Upper lobe of right lung (tissue), 1 donor: ENCODE measurements around the gene CHMP1B. TPM values are rescaled to one million over a fixed set of nuclear protein-coding genes. Genes with fewer than 3 reads are reported as not detected.

Experiments used
- ATAC-seq: fragments of 200-7000 bp; cut with Tn5 transposase; one replicate; pipeline ENCODE4 v1.9.1; 2020; ENCODE audit warnings: mild to moderate bottlenecking, moderate library complexity
- DNase-seq: peaks from one replicate; pipeline ENCODE4 v3.0.0-alpha.2; 2020
- H3K27ac ChIP-seq: fragments of 200-600 bp; one replicate; pipeline ENCODE4 v1.8.0; 2022
- H3K27me3 ChIP-seq: fragments of 200-600 bp; one replicate; pipeline ENCODE4 v1.8.0; 2022; ENCODE audit warnings: mild to moderate bottlenecking
- H3K36me3 ChIP-seq: fragments of 200-600 bp; one replicate; pipeline ENCODE4 v1.8.0; 2022
- H3K4me1 ChIP-seq: fragments of 200-600 bp; one replicate; pipeline ENCODE4 v1.8.0; 2022
- H3K4me3 ChIP-seq: fragments of 200-600 bp; one replicate; pipeline ENCODE4 v1.8.0; 2022; ENCODE audit warnings: mild to moderate bottlenecking
- H3K9me3 ChIP-seq: fragments of 200-600 bp; one replicate; pipeline ENCODE4 v1.8.0; 2022
- intact Hi-C: fragments of 100-400 bp; cut with DNase I; formaldehyde crosslinking; loops from one replicate; pipeline ENCODE4 v1.11.0; 2022
- total RNA-seq: library from RNA; stranded (reverse); fragmentation: NEBNext Ultra II Directional; extraction: Animal tissue kit (Norgen Biotek cat#: 25700); gene quantifications from one replicate; pipeline ENCODE4 v1.2.1, GENCODE V29; 2021
- TF ChIP-seq, protein P1 (sequence below): fragments of 200-600 bp; IDR thresholded peaks from one replicate; pipeline ENCODE4 v1.8.0; 2022; ENCODE audit warnings: antibody characterized with exemption
- donor health status: DM: no; HTN: yes; CAD: no; lungs with severe emphysema.

CHMP1B gene
- total RNA-seq, 1 donor from 2014 or later: 42.6 TPM

GRCh38 chr18:11899063-11899462 lies 47.9 kb downstream of the CHMP1B start:
- TF ChIP-seq, protein P1, sequence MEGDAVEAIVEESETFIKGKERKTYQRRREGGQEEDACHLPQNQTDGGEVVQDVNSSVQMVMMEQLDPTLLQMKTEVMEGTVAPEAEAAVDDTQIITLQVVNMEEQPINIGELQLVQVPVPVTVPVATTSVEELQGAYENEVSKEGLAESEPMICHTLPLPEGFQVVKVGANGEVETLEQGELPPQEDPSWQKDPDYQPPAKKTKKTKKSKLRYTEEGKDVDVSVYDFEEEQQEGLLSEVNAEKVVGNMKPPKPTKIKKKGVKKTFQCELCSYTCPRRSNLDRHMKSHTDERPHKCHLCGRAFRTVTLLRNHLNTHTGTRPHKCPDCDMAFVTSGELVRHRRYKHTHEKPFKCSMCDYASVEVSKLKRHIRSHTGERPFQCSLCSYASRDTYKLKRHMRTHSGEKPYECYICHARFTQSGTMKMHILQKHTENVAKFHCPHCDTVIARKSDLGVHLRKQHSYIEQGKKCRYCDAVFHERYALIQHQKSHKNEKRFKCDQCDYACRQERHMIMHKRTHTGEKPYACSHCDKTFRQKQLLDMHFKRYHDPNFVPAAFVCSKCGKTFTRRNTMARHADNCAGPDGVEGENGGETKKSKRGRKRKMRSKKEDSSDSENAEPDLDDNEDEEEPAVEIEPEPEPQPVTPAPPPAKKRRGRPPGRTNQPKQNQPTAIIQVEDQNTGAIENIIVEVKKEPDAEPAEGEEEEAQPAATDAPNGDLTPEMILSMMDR: no peak

GRCh38 chr18:11901826-11902438 lies 50.7 kb downstream of the CHMP1B start:
- intact Hi-C loops: no loop called here
- peak; percentile 39 for ATAC-seq
- no peak for DNase-seq
- TF ChIP-seq, protein P1: no peak
- peaks cover 2% of the 10 kb centered on the region for H3K4me1 ChIP-seq
- no peaks in the 10 kb centered on the region for H3K27me3 ChIP-seq
- H3K27ac ChIP-seq: no peak overlapping the region
- peaks cover 37% of the 10 kb centered on the region for H3K36me3 ChIP-seq
- no peak overlapping the region for H3K4me3 ChIP-seq
- no peaks in the 10 kb centered on the region for H3K9me3 ChIP-seq

More at GRCh38 chr18:11899063-11899462, 47.9 kb downstream of the CHMP1B start:
- intact Hi-C loops: no loop called here
- Histone ChIP-seq H3K36me3 (peaks cover 44% of the 10 kb centered on the region), H3K27ac (no peak overlapping the region), H3K4me1 (peaks cover 1% of the 10 kb centered on the region), H3K4me3 (no peak overlapping the region), H3K27me3 (no peaks in the 10 kb centered on the region), H3K9me3 (no peaks in the 10 kb centered on the region)
- DNase-seq (no peak), ATAC-seq (no peak)

DNA sequence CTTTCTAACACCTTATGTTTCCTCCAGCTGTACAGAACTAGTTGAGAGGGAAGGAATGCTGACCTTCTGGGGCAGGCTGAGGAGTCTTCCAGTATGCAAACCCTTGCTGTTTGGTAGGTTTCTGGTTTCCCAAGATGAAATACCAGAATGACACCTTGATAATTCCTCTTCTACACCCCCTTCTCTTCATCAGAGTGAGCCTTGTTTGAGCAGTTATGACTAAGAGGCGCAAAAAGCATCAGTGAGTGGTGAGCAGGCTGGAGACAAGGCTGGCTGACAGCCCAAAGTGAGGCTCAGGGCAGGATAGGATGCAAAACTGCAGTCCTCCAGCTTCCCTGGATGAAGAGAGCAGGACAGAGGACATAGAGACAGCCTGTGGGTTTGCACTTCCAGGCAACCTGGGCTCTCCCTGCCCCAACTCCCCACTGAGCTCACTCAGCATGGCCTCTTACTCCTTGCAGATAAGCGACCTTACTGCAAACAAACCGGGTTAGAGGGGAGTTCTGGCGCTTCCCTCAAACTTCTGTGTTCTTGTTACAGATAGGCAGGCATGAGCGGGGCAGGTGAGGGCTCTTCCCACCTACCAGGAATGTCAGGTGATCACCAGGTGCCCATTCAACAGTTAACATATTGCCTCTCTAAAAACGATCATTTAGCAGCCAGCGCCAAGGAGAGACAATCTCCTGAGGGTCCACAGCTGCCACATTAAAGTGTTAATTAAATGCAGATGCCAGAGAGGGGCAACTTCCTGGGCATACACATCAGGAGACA lies 51.5 kb downstream of the CHMP1B start:
- ATAC-seq: peak; percentile 57
- intact Hi-C loops: no loop called here
- H3K9me3 ChIP-seq: no peaks in the 10 kb centered on the region
- TF ChIP-seq, protein P1: no peak
- H3K27me3 ChIP-seq: no peaks in the 10 kb centered on the region
- DNase-seq: no peak
- peaks cover 37% of the 10 kb centered on the region for H3K36me3 ChIP-seq
- no peak overlapping the region for H3K27ac ChIP-seq
- H3K4me3 ChIP-seq: no peak overlapping the region
- peaks cover 9% of the 10 kb centered on the region for H3K4me1 ChIP-seq

Other genes starting within 250 kb of the CHMP1B start
- not detected for gene SLC35G4, start 241.8 kb upstream of the CHMP1B start, total RNA-seq
- 4.3 TPM for gene GNAL, start 162.1 kb upstream of the CHMP1B start, total RNA-seq
- gene MPPE1, start 56.9 kb downstream of the CHMP1B start, total RNA-seq: 67.0 TPM
- 54.6 TPM for gene IMPA2, start 130.1 kb downstream of the CHMP1B start, total RNA-seq
- 0.12 TPM for gene ANKRD62, start 242.4 kb downstream of the CHMP1B start, total RNA-seq